Testis (tissue), 2 donors: ENCODE results near the gene VAMP8.

ENCODE experiments used
- CTCF ChIP-seq, 3 experiments: fragments of 450-650 bp in 2 of 3; fragments of 200-600 bp in 1 of 3; sonication (generic) in 1 of 3; IDR thresholded peaks; one replicate each; pipeline ENCODE4 v1.5.1; 2016 to 2019; ENCODE audit warnings: antibody characterized with exemption in 3 of 3, mild to moderate bottlenecking in 2 of 3, moderate library complexity in 1 of 3
- POLR2A ChIP-seq: fragments of 450-650 bp; IDR thresholded peaks from one replicate; pipeline ENCODE4 v1.6.1; 2017; ENCODE audit warnings: antibody characterized with exemption, mild to moderate bottlenecking, moderate library complexity

GRCh38 chr2:85540133-85540648 is 37.2 kb upstream of the VAMP8 start:
- TF ChIP-seq CTCF (IDR thresholded peaks at IDR 0.05) (no peak), POLR2A (no peak)
